ENCODE measurements around the gene C22orf23.
A peak's percentile ranks its signal among the peaks of the same experiment; 100 is the strongest.

Gene C22orf23

DNA sequence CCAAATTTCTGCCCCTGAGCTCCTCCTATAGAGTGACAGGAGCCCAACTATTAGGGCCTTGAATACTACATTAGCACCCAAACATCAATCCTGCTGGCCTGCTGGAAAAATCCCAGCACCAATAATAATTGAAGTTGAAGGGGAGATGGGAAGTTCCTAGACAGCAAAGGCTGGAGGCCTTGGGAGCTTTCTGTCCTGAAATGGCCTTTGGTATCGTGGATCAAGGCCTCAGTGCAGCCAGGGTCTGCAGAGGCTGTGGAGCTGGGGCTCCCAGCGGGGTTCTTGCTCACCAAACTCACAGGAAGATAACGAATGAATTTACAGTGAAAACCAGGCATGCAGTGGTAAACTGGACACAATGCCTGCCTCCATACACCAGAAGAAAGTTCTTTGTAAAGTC lies 56.5 kb downstream of the C22orf23 start:
- DNase-seq: no peak

DNA sequence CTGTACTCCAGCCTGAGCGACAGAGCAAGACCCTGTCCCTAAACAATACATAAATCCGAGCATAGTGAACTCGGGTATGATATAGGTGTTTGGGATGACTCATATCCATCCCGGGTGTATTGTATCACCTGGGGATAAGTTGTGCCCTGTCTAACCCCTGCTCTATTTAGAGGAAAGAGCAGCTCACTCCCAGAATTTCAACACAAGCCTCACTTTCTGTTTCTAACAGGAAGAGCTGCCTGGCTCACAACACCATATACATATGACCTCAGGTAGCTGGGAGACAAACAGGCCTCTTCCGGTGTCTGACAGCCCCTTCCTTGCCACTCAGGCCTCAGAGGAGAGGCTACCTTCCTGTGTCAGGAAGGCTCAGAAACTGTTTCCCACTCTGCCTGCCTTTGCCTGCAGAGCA lies 57.2 kb downstream of the C22orf23 start:
- peak; percentile 50 to 54 for DNase-seq

DNA sequence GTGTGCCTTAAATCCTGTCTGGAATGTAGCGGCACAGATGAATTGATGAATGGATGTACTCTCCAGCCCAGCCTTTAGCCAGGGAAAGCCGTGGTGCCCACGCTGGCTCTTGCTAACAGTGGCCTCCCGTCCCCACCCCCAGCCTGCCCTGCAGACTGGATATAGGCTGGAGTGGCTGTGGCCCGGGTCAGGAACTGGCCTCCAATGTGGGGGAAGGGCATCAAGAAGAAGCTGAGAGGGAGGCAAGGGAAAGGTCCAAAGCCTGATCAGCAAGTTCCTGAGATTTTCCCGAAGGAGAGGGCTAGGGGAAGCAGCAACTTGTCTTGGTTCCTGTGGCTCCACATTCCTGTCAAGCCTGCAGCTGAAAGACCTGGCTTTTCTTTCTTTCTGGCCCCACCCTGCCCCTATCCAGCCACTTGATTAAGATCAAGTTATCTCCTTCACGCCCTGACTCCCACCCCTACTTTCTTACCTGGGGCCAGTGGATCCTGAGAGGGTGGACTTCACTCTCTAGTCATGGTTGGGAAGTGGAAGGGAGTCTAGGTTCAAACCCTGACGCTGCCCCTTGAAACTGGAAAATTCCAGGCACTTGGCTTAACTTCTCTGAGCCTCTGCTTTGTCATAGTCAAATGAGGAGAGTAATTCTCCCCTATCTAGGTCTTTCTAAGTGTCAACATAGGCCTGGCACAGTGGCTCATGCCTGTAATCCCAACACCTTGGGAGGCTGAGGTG lies 58.3 kb downstream of the C22orf23 start:
- no peak for DNase-seq

DNA sequence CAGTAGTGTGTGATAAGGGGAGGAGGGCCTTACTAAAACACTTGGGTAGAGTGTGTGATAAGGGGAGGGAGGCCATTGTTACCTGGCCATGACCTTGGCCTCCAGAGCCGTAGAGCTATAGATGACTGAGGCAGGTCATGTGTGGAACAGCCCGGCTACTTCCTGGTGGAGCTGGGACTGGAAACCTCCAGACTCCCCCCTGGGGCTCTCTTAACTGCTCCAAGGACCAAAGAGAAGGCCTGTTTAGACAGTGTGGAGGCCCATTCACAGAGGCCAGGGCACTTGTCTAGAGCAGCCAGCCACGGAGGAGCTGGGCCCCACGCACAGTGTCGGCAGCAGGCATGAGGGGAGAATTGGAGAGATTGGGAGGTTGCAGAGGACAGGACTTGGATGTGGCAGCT lies 59.8 kb downstream of the C22orf23 start:
- DNase-seq: no peak

Data from CD4-positive, alpha-beta T cell treated with Interleukin-1 beta for 1 hour (primary cell).